T-cell (primary cell): ENCODE results near the gene OR7A5. TPM values are rescaled to one million over a fixed set of nuclear protein-coding genes. Genes with fewer than 3 reads are reported as not detected.
A peak's percentile ranks its signal among the peaks of the same experiment; 100 is the strongest.
"Not testable (repeated sequence)": the region's sequence is repeated elsewhere in the genome, so short reads cannot be mapped to it uniquely, and the experiment has no call there.

Experiments
- ATAC-seq, 4 experiments: fragments of 200-7000 bp in 3 of 4; fragments of 150-1000 bp in 1 of 4; cut with Tn5 transposase; replicated peaks in 1 of 4; 1 replicate in 3 of 4; 2 replicates in 1 of 4; pipeline ENCODE4 v1.10.0; 2021; ENCODE audit warnings: moderate library complexity in 3 of 4, mild to moderate bottlenecking in 2 of 4, moderate number of reproducible peaks in 1 of 4
- CTCF ChIA-PET, 2 donors: fragments of 300-600 bp; sonication (Branson Sonifier 250); formaldehyde crosslinking; loops; one replicate each; lab custom pipeline; 2022; ENCODE audit warnings: antibody characterized with exemption in 2 of 2; lab: Charles Lee
- POLR2A ChIA-PET, 2 donors: fragments of 300-600 bp; sonication (Branson Sonifier 250); formaldehyde crosslinking; loops; one replicate each; lab custom pipeline; 2022; ENCODE audit warnings: antibody characterized with exemption in 2 of 2; lab: Charles Lee
- DNase-seq, 35 experiments: peaks; one replicate each; pipeline versions ENCODE4 v3.0.0 to v3.0.0-alpha.2; 2013 to 2023
- H3K27ac ChIP-seq: one replicate; pipeline ENCODE4 v1.5.1; 2013; ENCODE audit warnings: low read length
- H3K27me3 ChIP-seq, 2 experiments: replicated peaks in 1 of 2; 1 replicate in 1 of 2; 2 replicates in 1 of 2; pipeline versions ENCODE4 v1.6.1 to v1.7.0; 2013; ENCODE audit warnings: low read length in 1 of 2, mixed read lengths in 1 of 2; ENCODE audit not compliant: control insufficient read depth in 2 of 2, insufficient read depth in 2 of 2; ENCODE audit errors: extremely low read depth in 1 of 2
- H3K36me3 ChIP-seq, 2 donors: 1 replicate in 1 of 2; 2 replicates in 1 of 2; pipeline versions ENCODE4 v1.6.1 to v1.7.0; 2013; ENCODE audit warnings: low read length in 1 of 2; ENCODE audit not compliant: control insufficient read depth in 2 of 2, insufficient read depth in 1 of 2; ENCODE audit errors: extremely low read depth in 1 of 2
- H3K4me1 ChIP-seq, 2 experiments: 1 replicate in 1 of 2; 2 replicates in 1 of 2; pipeline versions ENCODE4 v1.6.1 to v1.7.0; 2013; ENCODE audit warnings: low read length in 2 of 2, mixed read lengths in 1 of 2; ENCODE audit not compliant: insufficient read depth in 2 of 2, control insufficient read depth in 1 of 2; ENCODE audit errors: extremely low read depth in 1 of 2
- H3K4me3 ChIP-seq, 2 donors: 1 replicate in 1 of 2; 2 replicates in 1 of 2; pipeline versions ENCODE4 v1.5.1 to v1.7.0; 2013; ENCODE audit warnings: mild to moderate bottlenecking in 2 of 2, low read length in 1 of 2, moderate library complexity in 1 of 2; ENCODE audit not compliant: control insufficient read depth in 1 of 2; ENCODE audit errors: extremely low read depth in 1 of 2
- H3K9me3 ChIP-seq: 2 replicates; pipeline ENCODE4 v1.7.0; 2013
- H3K27ac Mint-ChIP-seq, 2 donors: one replicate each; pipeline ENCODE4 v1.8.0; 2020 to 2021; ENCODE audit warnings: mild to moderate bottlenecking in 2 of 2, mixed read lengths in 2 of 2
- H3K27me3 Mint-ChIP-seq, 2 donors: one replicate each; pipeline ENCODE4 v1.8.0; 2021 to 2022; ENCODE audit warnings: mixed read lengths in 2 of 2
- H3K36me3 Mint-ChIP-seq: one replicate; pipeline ENCODE4 v1.8.0; 2021; ENCODE audit warnings: mixed read lengths
- H3K4me1 Mint-ChIP-seq, 3 donors: one replicate each; pipeline ENCODE4 v1.8.0; 2020 to 2022; ENCODE audit warnings: mixed read lengths in 3 of 3, mild to moderate bottlenecking in 1 of 3
- H3K4me3 Mint-ChIP-seq, 3 donors: one replicate each; pipeline ENCODE4 v1.8.0; 2020 to 2022; ENCODE audit warnings: mild to moderate bottlenecking in 3 of 3, mixed read lengths in 3 of 3, moderate library complexity in 3 of 3
- H3K9me3 Mint-ChIP-seq, 3 donors: one replicate each; pipeline ENCODE4 v1.8.0; 2020 to 2022; ENCODE audit warnings: mixed read lengths in 3 of 3
- WGBS: methylation state at CpG from one replicate; pipeline ENCODE4 v1.1.5; 2013; ENCODE audit warnings: missing lambda C conversion rate; ENCODE audit not compliant: insufficient coverage; 5-methylcytosine and 5-hydroxymethylcytosine counted together
- total RNA-seq, 35 experiments: library from RNA in 6 of 35; stranded (reverse) in 6 of 35; fragments of 120-200 nt in 1 of 35; gene quantifications; one replicate each; pipeline versions ENCODE4 v1.2.1 to v1.2.4 and lab custom pipeline; 2013 to 2026

The OR7A5 gene
- total RNA-seq, 5 donors from 2014 or later (not counting 1 experiment from before 2014, with no cell fraction given): not detected

GRCh38 chr19:14792250-14792649 lies 42.7 kb downstream of the OR7A5 start:
- H3K4me3 Mint-ChIP-seq, H3K9me3 Mint-ChIP-seq, H3K36me3 ChIP-seq, ATAC-seq, POLR2A ChIA-PET, H3K27ac ChIP-seq, H3K4me1 ChIP-seq, H3K9me3 ChIP-seq, H3K4me3 ChIP-seq, H3K27me3 ChIP-seq, H3K36me3 Mint-ChIP-seq, H3K4me1 Mint-ChIP-seq, DNase-seq, CTCF ChIA-PET, H3K27ac Mint-ChIP-seq: not testable (repeated sequence)
- H3K27me3 Mint-ChIP-seq: peaks cover 6 to 12% of the 10 kb centered on the region in 2 donors
- WGBS: 100% methylated on average over 3 of the region's 6 CpGs

- Mint-ChIP-seq H3K9me3 (no peaks in the 10 kb centered on the region), H3K4me3 (no peak overlapping the region), H3K4me1 (peaks cover 16 to 28% (median 19%) of the 10 kb centered on the region in 3 donors), H3K27ac (no peak overlapping the region), H3K27me3 (peaks cover 10 to 19% of the 10 kb centered on the region in 2 donors), H3K36me3 (no peaks in the 10 kb centered on the region)
- POLR2A ChIA-PET: interaction anchor here in 1 of 2 donors (0.5 kb wide), 1 partner anchor 56 kb away, joined by 4 read pairs; no protein-coding TSS in a partner anchor
- no peaks in the 10 kb centered on the region for H3K36me3 ChIP-seq
- peaks cover 0 to 37% of the 10 kb centered on the region in 2 experiments for H3K27me3 ChIP-seq
- ATAC-seq (no peak), DNase-seq (peak in 9 of 35 experiments; percentile 5 to 43 (median 14))
- no peak overlapping the region for H3K4me3 ChIP-seq
- H3K9me3 ChIP-seq: no peaks in the 10 kb centered on the region
- CTCF ChIA-PET: interaction anchor here in 1 of 2 donors (0.7 kb wide), 1 partner anchor 1495 kb away, joined by 4 read pairs; no protein-coding TSS in a partner anchor
- no peak overlapping the region for H3K27ac ChIP-seq
- 35% methylated on average over 7 of the region's 18 CpGs for WGBS
- H3K4me1 ChIP-seq: peaks cover 0 to 20% of the 10 kb centered on the region in 2 experiments
Observed at GRCh38 chr19:14786421-14786851, 48.5 kb downstream of the OR7A5 start.

GRCh38 chr19:14785102-14785793 lies 49.7 kb downstream of the OR7A5 start:
- H3K27ac ChIP-seq, POLR2A ChIA-PET, H3K36me3 ChIP-seq, H3K9me3 Mint-ChIP-seq, H3K36me3 Mint-ChIP-seq, H3K4me3 Mint-ChIP-seq, H3K4me3 ChIP-seq, H3K9me3 ChIP-seq: not testable (repeated sequence)
- peak in 4 of 35 experiments; percentile 8 to 49 (median 18) for DNase-seq
- peaks cover 0 to 20% of the 10 kb centered on the region in 2 experiments for H3K4me1 ChIP-seq
- WGBS: 12% methylated on average over 3 of the region's 11 CpGs
- CTCF ChIA-PET: interaction anchor here in 1 of 2 donors (0.6 kb wide), 1 partner anchor 9 kb away, joined by 5 read pairs; no protein-coding TSS in a partner anchor
- Mint-ChIP-seq H3K27ac (peak overlapping the region in 1 of 2 donors; percentile 55), H3K4me1 (peaks cover 16 to 28% (median 19%) of the 10 kb centered on the region in 3 donors), H3K27me3 (peaks cover 10 to 24% of the 10 kb centered on the region in 2 donors)
- peak in 2 of 4 experiments; percentile 14 to 31 for ATAC-seq
- H3K27me3 ChIP-seq: peaks cover 0 to 40% of the 10 kb centered on the region in 2 experiments

GRCh38 chr19:14784730-14785101 lies 50.3 kb downstream of the OR7A5 start:
- CTCF ChIA-PET: interaction anchor here in 1 of 2 donors (0.6 kb wide), 1 partner anchor 9 kb away, joined by 5 read pairs; no protein-coding TSS in a partner anchor
- Histone ChIP-seq H3K27me3 (peaks cover 0 to 41% of the 10 kb centered on the region in 2 experiments), H3K4me1 (peaks cover 0 to 20% of the 10 kb centered on the region in 2 experiments)
- H3K27ac Mint-ChIP-seq, H3K9me3 ChIP-seq, H3K36me3 ChIP-seq, H3K27ac ChIP-seq, POLR2A ChIA-PET, H3K9me3 Mint-ChIP-seq, H3K4me3 Mint-ChIP-seq, H3K4me3 ChIP-seq, ATAC-seq, H3K36me3 Mint-ChIP-seq: not testable (repeated sequence)
- peak in 7 of 35 experiments; percentile 8 to 51 (median 19) for DNase-seq
- peaks cover 10 to 24% of the 10 kb centered on the region in 2 donors for H3K27me3 Mint-ChIP-seq
- H3K4me1 Mint-ChIP-seq: peaks cover 16 to 28% (median 19%) of the 10 kb centered on the region in 3 donors
- 0% methylated on average over 1 of the region's 10 CpGs for WGBS

- H3K27ac ChIP-seq, H3K9me3 ChIP-seq, H3K9me3 Mint-ChIP-seq, H3K27ac Mint-ChIP-seq, H3K4me3 Mint-ChIP-seq, POLR2A ChIA-PET, H3K36me3 ChIP-seq, CTCF ChIA-PET, H3K36me3 Mint-ChIP-seq, ATAC-seq, DNase-seq, H3K4me3 ChIP-seq: not testable (repeated sequence)
- Histone ChIP-seq H3K27me3 (peaks cover 0 to 46% of the 10 kb centered on the region in 2 experiments), H3K4me1 (peaks cover 0 to 20% of the 10 kb centered on the region in 2 experiments)
- peaks cover 16 to 34% of the 10 kb centered on the region in 2 donors for H3K27me3 Mint-ChIP-seq
- 40% methylated on average over 1 of the region's 8 CpGs for WGBS
- H3K4me1 Mint-ChIP-seq: peaks cover 16 to 28% (median 19%) of the 10 kb centered on the region in 3 donors
Observed at GRCh38 chr19:14783410-14783998, 51.5 kb downstream of the OR7A5 start.

GRCh38 chr19:14782626-14783409 lies 52.2 kb downstream of the OR7A5 start:
- 86% methylated on average over 11 of the region's 16 CpGs for WGBS
- H3K27me3 ChIP-seq: peaks cover 0 to 51% of the 10 kb centered on the region in 2 experiments
- peaks cover 16 to 22% (median 19%) of the 10 kb centered on the region in 3 donors for H3K4me1 Mint-ChIP-seq

More at GRCh38 chr19:14782626-14783409, 52.2 kb downstream of the OR7A5 start:
- peaks cover 19 to 40% of the 10 kb centered on the region in 2 donors for H3K27me3 Mint-ChIP-seq
- Histone ChIP-seq H3K36me3 (no peaks in the 10 kb centered on the region), H3K9me3 (no peaks in the 10 kb centered on the region), H3K27ac (no peak overlapping the region), H3K4me3 (no peak overlapping the region), H3K4me1 (peaks cover 0 to 20% of the 10 kb centered on the region in 2 experiments)
- no peaks in the 10 kb centered on the region for H3K9me3 Mint-ChIP-seq
- no peak for ATAC-seq
- no peak overlapping the region for H3K4me3 Mint-ChIP-seq
- ChIA-PET POLR2A (no interaction called here), CTCF (no interaction called here)
- no peaks in the 10 kb centered on the region for H3K36me3 Mint-ChIP-seq
- H3K27ac Mint-ChIP-seq: no peak overlapping the region
- DNase-seq: no peak
